Panc1 (cell line): Measurements from ENCODE around the gene NTRK3. TPM values are rescaled to one million over a fixed set of nuclear protein-coding genes. Genes with fewer than 3 reads are reported as not detected.

Source experiments
- ATAC-seq: fragments of 200-7000 bp; cut with Tn5 transposase; 2 replicates; pipeline ENCODE4 v1.9.1; 2020; ENCODE audit warnings: mild to moderate bottlenecking, moderate library complexity
- BruUV-seq: library from RNA; stranded (reverse); fragments of 400-500 nt; replicated peaks from 2 replicates; lab custom pipeline; 2021; lab: Mats Ljungman, UMichigan
- CTCF ChIA-PET: fragments of 300-600 bp; sonication (Branson Sonifier 250); formaldehyde crosslinking; loops from one replicate; lab custom pipeline; 2022; ENCODE audit warnings: antibody characterized with exemption; lab: Charles Lee
- POLR2A ChIA-PET: fragments of 300-600 bp; sonication (Branson Sonifier 250); formaldehyde crosslinking; loops from one replicate; lab custom pipeline; 2022; ENCODE audit warnings: antibody characterized with exemption; lab: Charles Lee
- DNase-seq: peaks from one replicate; pipeline ENCODE4 v3.0.0-alpha.2; 2010; ENCODE audit warnings: low read depth, low spot score
- H3K27ac ChIP-seq: 2 replicates; pipeline ENCODE4 v1.5.1; 2011; ENCODE audit warnings: mild to moderate bottlenecking, low read length, inconsistent platforms
- H3K27me3 ChIP-seq: fragments of 200-500 bp; sonication (Bioruptor generic); 2 replicates; pipeline ENCODE4 v1.6.0; 2014; ENCODE audit warnings: low read length, inconsistent platforms; ENCODE audit not compliant: control insufficient read depth, insufficient read depth
- H3K36me3 ChIP-seq: fragments of 200-500 bp; sonication (Bioruptor generic); 2 replicates; pipeline ENCODE4 v1.5.1; 2014; ENCODE audit warnings: inconsistent platforms, mild to moderate bottlenecking, low read length, moderate library complexity; ENCODE audit not compliant: control insufficient read depth, insufficient read depth
- H3K4me1 ChIP-seq: 2 replicates; pipeline ENCODE4 v1.5.1; 2011; ENCODE audit warnings: inconsistent platforms, mild to moderate bottlenecking, low read length, moderate library complexity; ENCODE audit not compliant: control insufficient read depth, insufficient read depth
- H3K4me3 ChIP-seq, 2 experiments: 2 replicates each; pipeline ENCODE4 v1.5.1; 2011 to 2012; ENCODE audit warnings: low read depth in 2 of 2, low read length in 2 of 2, mild to moderate bottlenecking in 2 of 2, inconsistent platforms in 1 of 2, moderate library complexity in 1 of 2
- H3K9me3 ChIP-seq: fragments of 200-500 bp; sonication (Bioruptor generic); 2 replicates; pipeline ENCODE4 v1.5.1; 2014; ENCODE audit warnings: low read depth, mild to moderate bottlenecking, inconsistent platforms, low read length, moderate library complexity; ENCODE audit not compliant: control insufficient read depth, insufficient read depth
- CTCF ChIP-seq: fragments of 450-650 bp; IDR thresholded peaks from 2 replicates; pipeline ENCODE4 v1.5.1; 2017; ENCODE audit warnings: mild to moderate bottlenecking
- POLR2AphosphoS5 ChIP-seq: IDR thresholded peaks from 2 replicates; pipeline ENCODE4 v1.6.1; 2012; ENCODE audit warnings: mild to moderate bottlenecking, low read depth, low read length, moderate library complexity
- SIN3A ChIP-seq: IDR thresholded peaks from 2 replicates; pipeline ENCODE4 v1.6.1; 2012; ENCODE audit warnings: low read depth, mild to moderate bottlenecking, low read length, moderate library complexity, borderline replicate concordance; ENCODE audit not compliant: insufficient read depth
- TCF7L2 ChIP-seq: IDR thresholded peaks from 2 replicates; pipeline ENCODE4 v1.6.1; 2011; ENCODE audit warnings: mild to moderate bottlenecking, low read depth, low read length, inconsistent platforms
- in situ Hi-C: cut with HindIII; loops from 2 replicates; pipeline ENCODE4 v1.10.0; 2016; ENCODE audit warnings: low sequenced_read_pairs, low pct_unique_long_range_greater_than_20kb
- intact Hi-C: fragments of 100-400 bp; cut with micrococcal nuclease; formaldehyde crosslinking; loops from one replicate; pipeline ENCODE4 v1.10.0; 2022; ENCODE audit not compliant: unreplicated experiment
- total RNA-seq: library from RNA; stranded (reverse); gene quantifications from one replicate; pipeline ENCODE4 v1.2.1, GENCODE V29; 2021; ENCODE audit not compliant: unreplicated experiment
- TF ChIP-seq, protein P1 (sequence below), 2 experiments: IDR thresholded peaks; 2 replicates each; pipeline ENCODE4 v1.6.1; 2011 to 2012; ENCODE audit warnings: low read depth in 2 of 2, control low read depth in 1 of 2, low read length in 1 of 2, mild to moderate bottlenecking in 1 of 2, moderate library complexity in 1 of 2; ENCODE audit not compliant: insufficient read depth in 1 of 2

The NTRK3 gene
- total RNA-seq, 1 experiment from 2014 or later: not detected

DNA sequence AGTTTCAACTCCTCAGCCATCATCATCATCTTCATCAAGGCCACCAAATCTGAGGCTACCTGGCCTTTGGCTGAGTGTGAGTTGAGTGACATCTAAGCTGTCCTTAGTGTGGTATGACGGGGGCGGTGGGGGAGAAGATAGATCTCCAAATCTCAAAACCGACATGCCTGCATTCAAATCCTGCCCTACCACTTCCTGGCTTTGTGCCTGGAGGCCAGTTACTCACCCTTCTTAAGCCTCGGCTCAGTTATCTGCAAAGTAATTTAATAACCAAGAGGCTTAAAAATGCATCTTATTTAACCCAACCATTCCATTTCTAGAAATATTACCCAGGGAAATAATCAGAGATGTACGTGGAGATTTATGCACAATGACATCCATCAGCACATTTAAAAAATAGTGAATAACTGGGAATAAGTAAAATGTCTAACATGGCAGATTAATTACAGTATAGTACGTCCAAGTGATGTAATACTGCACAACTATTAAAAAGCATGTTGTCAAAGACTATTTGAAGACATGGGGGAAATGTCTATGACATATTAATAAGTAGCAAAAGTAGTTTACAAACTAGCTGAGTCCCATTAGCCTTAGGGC lies 167.4 kb downstream of the NTRK3 start:
- in situ Hi-C loops: no loop called here
- no peaks in the 10 kb centered on the region for H3K4me1 ChIP-seq
- H3K27ac ChIP-seq: no peak overlapping the region
- intact Hi-C loops: no loop called here
- no TSS peak for BruUV-seq
- POLR2A ChIA-PET: no interaction called here
- CTCF ChIA-PET: no interaction called here
- no peaks in the 10 kb centered on the region for H3K27me3 ChIP-seq
- no peak for TF ChIP-seq SIN3A
- no peak for TF ChIP-seq TCF7L2
- no peak for TF ChIP-seq CTCF
- no peak for TF ChIP-seq POLR2AphosphoS5
- no peak overlapping the region for H3K4me3 ChIP-seq
- no peak for DNase-seq
- H3K9me3 ChIP-seq: no peaks in the 10 kb centered on the region
- ATAC-seq: no peak
- no peaks in the 10 kb centered on the region for H3K36me3 ChIP-seq

DNA sequence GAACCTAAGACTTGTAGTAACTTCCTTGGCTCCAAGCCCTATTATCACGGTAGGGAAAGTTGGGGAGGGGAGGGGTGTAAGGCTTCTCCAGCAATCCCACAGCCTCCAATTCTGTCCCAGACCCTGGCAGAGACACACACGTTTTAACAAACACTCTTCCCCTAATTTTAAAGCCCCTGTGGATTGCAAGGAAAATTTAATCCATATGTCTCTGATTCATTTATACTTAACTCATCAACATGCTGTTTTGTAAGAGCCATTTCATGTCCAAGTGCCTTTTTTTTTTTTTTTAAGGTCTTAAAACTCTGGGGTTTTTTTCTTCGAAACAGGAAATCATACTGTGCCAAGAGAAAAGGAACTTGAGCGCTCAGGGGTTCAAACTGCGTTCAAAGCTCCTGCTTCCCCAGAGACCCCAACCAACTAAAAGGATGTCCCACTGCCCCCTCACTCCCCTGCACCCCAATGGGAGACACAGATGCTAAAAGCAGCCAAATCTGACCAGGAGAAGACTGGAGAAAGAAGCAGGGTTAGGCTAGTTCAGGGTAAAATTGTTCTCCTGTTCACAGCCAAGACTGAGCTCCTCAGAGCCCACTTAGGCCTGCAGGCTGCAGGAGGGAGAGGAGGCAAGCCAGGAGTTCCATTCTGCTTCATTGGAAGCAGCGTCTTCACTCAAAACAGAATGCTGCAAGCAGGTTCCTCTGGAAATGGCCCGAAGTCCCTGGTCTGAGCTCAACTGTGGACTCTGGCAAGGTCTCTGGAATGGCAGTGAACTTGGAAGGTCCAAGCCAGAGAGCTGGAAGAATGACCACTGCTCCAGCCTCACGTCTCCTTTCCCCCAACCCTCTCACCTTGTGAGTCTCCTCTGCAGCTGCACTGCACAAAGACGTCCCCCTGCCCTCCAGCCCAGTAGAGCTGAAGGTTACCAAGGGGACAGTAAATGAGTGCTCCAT lies 172.5 kb downstream of the NTRK3 start:
- Histone ChIP-seq H3K27me3 (no peaks in the 10 kb centered on the region), H3K4me1 (no peaks in the 10 kb centered on the region), H3K9me3 (no peaks in the 10 kb centered on the region), H3K4me3 (no peak overlapping the region), H3K36me3 (no peaks in the 10 kb centered on the region), H3K27ac (no peak overlapping the region)
- BruUV-seq: no TSS peak
- ATAC-seq: no peak
- intact Hi-C loops (no loop called here), in situ Hi-C loops (no loop called here)
- CTCF ChIA-PET: interaction anchor here (0.6 kb wide), 1 partner anchor 1783 kb away, joined by 5 read pairs; no protein-coding TSS in a partner anchor
- no peak for DNase-seq
- TF ChIP-seq CTCF: no peak
- no peak for TF ChIP-seq POLR2AphosphoS5
- TF ChIP-seq, protein P1, sequence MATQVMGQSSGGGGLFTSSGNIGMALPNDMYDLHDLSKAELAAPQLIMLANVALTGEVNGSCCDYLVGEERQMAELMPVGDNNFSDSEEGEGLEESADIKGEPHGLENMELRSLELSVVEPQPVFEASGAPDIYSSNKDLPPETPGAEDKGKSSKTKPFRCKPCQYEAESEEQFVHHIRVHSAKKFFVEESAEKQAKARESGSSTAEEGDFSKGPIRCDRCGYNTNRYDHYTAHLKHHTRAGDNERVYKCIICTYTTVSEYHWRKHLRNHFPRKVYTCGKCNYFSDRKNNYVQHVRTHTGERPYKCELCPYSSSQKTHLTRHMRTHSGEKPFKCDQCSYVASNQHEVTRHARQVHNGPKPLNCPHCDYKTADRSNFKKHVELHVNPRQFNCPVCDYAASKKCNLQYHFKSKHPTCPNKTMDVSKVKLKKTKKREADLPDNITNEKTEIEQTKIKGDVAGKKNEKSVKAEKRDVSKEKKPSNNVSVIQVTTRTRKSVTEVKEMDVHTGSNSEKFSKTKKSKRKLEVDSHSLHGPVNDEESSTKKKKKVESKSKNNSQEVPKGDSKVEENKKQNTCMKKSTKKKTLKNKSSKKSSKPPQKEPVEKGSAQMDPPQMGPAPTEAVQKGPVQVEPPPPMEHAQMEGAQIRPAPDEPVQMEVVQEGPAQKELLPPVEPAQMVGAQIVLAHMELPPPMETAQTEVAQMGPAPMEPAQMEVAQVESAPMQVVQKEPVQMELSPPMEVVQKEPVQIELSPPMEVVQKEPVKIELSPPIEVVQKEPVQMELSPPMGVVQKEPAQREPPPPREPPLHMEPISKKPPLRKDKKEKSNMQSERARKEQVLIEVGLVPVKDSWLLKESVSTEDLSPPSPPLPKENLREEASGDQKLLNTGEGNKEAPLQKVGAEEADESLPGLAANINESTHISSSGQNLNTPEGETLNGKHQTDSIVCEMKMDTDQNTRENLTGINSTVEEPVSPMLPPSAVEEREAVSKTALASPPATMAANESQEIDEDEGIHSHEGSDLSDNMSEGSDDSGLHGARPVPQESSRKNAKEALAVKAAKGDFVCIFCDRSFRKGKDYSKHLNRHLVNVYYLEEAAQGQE (IDR thresholded peaks at IDR 0.05; ENCODE audit: insufficient read depth in 1 of 2, low read depth in 2 of 2, low read length in 1 of 2): no peak
- no peak for TF ChIP-seq SIN3A
- no peak for TF ChIP-seq TCF7L2
- POLR2A ChIA-PET: no interaction called here
